Left ventricle myocardium superior (tissue), 1 donor: ENCODE results near the gene NTF3. TPM values are rescaled to one million over a fixed set of nuclear protein-coding genes. Genes with fewer than 3 reads are reported as not detected.

Source experiments
- ATAC-seq: fragments of 200-7000 bp; cut with Tn5 transposase; one replicate; pipeline ENCODE4 v1.9.1; 2020; ENCODE audit warnings: mild to moderate bottlenecking, moderate library complexity
- DNase-seq: peaks from one replicate; pipeline ENCODE4 v3.0.0-alpha.2; 2020
- intact Hi-C: fragments of 100-400 bp; cut with micrococcal nuclease; formaldehyde crosslinking; loops from one replicate; pipeline ENCODE4 v1.11.0; 2022
- total RNA-seq: library from RNA; stranded (reverse); fragmentation: NEBNext Ultra II Directional; extraction: Animal tissue kit (Norgen Biotek cat#: 25700); gene quantifications from one replicate; pipeline ENCODE4 v1.2.1, GENCODE V29; 2021
- donor health status: DM: no; HTN: yes; CAD: no; lungs with severe emphysema.

The NTF3 gene
- total RNA-seq, 1 donor from 2014 or later = 1.1 TPM

DNA sequence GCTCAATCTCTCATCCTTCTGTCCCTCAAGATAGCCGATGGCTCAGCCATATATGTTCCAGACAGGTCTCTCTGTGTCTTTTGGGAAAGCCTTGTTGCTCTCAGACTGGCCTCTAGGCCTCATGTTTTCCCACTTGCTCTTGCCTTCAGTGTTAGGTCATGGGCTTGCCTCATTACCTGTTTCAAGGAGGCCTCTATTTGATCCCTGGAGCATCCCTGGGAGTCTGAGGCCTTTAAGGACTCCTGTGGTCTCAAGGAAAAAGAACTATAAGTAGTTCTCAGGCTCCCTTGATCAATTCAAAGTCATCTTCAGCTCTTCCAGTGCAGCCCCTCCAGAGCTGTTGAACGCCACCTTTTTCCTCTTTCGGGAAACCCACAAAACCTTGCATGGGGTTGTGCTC is 47.9 kb downstream of the NTF3 start:
- intact Hi-C loops = no loop called here
- DNase-seq (no peak), ATAC-seq (no peak)

DNA sequence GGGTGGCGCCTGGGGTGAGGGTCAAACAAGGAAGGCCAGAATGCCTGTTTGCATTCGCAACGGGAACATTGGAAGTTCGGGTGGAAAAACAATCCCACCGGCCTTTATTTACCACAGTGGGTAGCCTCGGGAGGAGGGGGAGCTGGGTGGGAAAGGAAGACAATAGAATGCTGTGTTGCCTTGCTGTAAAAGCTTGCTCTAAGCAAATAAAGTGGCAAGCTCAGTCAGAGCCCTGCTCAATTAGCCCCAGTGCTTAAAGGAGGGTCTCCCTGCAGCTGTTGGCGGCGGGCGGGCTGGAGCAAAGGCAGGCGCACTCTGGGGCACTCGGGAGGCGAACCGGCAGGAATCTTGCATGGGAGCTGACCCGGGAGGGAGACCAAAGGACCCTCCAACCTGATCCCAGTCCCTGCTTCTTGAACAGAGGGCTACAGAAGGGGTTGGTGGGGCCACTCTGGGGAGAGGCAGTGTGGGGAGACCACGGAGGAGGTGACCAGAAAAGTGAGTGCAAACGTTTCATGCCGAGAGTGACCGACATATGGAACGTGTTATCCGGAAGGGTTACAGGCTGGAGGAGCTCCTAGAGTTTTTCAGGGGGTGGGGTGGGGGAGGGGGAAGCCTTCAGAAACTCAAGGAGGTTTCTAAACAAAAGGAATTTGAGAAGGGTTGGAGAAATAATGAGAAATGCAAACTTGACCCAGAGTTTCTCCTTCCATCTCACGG is 48.5 kb downstream of the NTF3 start:
- intact Hi-C loops = no loop called here
- no peak for DNase-seq
- ATAC-seq = no peak

DNA sequence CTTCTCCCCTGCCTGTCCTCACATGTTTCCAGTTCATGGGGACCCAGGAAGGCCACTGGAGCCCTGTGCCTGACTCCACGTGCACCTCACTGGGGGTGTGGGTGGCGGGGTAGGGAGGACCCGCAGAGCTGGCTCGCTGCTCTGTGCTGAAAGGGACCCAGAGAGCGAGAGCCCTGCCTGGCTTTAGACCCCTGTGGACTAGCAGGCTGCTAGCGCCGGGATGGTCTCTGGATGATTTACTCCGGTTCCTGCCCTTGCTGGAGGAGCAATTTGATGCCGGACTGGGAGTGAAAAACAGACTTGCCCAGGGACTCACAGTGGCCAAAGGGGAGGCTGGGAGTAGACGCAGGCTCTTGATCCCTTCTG is 49.0 kb downstream of the NTF3 start:
- DNase-seq (no peak), ATAC-seq (no peak)
- intact Hi-C loops = no loop called here

DNA sequence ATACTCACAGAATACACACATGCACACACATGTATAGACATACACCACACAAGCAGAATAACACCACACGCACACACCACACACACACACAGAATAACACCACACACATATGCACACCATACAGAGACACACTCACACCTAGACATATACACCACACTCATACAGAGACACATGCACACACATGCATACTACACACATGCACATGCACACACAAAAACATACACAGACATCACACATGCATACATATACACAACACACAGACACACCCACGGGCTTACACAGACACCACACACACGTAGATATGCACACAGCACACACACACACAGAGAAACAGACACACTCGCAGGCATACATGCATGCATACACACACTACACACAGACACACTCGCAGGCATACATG is 49.7 kb downstream of the NTF3 start:
- intact Hi-C loops = no loop called here
- DNase-seq (no peak), ATAC-seq (no peak)

DNA sequence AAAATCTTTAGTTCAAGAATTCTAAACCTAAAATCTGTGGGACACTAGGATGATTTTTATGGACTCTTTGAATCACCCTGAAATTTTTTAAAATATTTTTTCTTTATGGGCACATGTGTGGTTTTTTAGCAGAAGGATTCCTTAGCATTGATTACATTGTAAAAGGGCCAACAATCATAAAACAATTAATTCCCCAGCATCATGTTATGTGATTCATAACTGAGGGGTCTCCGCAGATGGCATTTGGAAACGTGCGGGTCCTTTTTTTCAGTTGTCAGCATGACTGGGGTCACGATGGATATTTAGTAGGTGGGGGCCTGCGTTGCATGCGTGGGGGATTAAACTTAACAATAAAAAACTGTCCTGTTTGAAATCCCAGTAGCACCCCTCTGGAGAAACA is 52.5 kb downstream of the NTF3 start:
- DNase-seq = no peak
- ATAC-seq = no peak
- intact Hi-C loops = no loop called here

DNA sequence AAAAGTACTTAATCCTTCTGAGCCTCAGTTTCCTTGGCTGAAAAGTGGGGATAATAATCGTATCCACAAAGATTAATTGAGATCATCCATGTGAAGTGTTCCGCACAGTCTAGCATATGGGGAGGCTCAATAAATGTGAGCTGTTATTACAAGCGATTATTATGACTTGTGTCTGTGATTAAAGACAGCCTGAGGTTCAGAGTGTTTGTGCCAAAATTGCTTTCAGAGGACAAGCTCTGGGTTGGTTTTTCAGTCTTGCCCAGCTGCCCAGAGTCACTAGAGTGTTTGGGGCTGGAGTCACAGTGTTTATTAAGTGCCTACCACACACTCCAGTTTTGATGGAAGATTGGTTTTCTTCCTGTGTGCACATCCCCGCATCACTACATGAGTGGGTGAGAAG is 53.5 kb downstream of the NTF3 start:
- intact Hi-C loops = no loop called here
- no peak for ATAC-seq
- no peak for DNase-seq

DNA sequence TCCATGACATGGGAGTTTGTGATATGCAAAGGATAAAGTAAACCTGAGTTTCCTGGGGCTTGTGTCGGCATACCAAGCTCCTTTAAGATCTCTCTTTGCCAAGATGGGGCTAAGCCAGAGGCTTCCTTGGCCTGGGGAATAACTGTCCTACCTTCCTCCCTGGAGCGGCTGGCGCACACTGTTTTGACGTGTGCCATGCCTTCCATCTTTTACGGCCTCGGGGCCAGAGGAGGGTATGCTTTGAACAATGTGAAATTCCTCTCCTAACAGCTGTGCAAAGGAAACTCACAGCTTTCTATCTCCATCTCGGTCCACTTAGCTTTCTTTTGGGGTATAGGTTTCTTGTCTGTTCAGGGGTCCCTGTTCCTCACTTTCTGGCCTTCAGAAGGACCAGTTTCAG is 55.2 kb downstream of the NTF3 start:
- ATAC-seq = no peak
- no peak for DNase-seq
- intact Hi-C loops = no loop called here

DNA sequence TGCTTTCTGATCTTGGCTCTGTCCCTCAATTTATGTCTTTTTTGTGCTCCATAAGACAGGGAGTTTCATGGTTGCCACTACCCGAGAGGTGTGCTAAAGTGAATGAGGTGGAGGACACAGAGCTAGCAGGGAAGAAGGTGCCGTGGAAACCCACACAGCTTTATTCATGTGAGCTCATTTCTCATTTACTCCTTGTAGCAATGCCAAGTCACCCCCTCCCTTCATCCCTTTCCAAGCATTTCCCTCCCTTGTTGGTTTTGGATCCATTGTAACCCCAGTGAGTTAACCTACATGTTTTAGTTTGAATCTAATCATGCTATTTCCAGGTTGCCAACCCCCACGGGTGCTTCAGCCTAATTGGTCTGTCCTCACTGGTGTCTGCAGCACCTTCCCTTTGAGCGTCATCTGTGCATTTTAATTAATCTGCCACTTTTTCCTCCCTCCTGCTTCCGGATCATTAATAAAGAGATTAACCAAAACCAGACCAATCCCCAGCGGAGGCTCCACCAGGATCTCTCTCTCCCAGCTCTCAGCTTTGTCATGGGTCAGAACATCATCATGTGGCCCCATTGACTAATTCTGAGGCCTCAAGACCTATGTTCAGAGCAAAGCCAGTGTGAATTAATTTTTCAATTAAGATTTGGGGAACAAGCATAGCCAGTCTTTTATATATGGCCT is 56.2 kb downstream of the NTF3 start:
- intact Hi-C loops = no loop called here
- ATAC-seq (peak; percentile 17), DNase-seq (no peak)

DNA sequence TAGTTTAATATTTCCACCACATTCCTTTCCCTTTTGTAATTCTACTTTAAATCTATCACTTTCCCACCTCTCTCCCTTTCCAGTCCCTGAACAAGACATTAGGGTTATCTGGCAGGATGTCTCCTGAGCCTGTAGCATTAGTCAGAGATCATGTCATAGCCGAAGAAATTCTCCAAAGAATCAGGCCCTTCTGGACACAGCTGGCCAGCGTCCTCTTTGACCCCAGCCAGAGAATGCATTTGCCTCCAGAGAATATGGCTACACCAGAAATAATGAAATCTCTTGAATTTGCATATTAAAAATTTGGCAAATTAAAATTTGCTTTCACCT is 56.7 kb downstream of the NTF3 start:
- DNase-seq = no peak
- ATAC-seq = peak; percentile 71
- intact Hi-C loops = no loop called here

DNA sequence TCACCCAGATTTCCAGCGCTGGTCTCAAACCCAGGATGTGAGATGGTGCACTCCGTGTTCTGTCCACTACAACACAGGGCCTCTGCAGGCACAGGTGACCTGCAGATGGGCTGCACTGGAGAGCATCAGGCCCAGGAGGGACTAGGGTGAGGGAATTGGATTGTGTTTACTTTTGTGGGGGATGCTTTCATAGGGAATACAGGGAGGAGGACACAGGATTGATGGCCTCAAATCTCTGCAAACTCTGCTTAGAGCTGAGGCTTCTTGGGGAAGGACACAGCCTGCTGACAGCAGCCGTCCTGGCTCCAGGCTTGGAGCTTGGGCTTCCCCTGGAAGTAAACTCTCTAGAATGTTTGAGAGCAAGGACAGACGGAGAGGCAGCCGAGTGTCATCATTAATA is 57.1 kb downstream of the NTF3 start:
- peak; percentile 15 for ATAC-seq
- DNase-seq = no peak
- intact Hi-C loops = no loop called here

DNA sequence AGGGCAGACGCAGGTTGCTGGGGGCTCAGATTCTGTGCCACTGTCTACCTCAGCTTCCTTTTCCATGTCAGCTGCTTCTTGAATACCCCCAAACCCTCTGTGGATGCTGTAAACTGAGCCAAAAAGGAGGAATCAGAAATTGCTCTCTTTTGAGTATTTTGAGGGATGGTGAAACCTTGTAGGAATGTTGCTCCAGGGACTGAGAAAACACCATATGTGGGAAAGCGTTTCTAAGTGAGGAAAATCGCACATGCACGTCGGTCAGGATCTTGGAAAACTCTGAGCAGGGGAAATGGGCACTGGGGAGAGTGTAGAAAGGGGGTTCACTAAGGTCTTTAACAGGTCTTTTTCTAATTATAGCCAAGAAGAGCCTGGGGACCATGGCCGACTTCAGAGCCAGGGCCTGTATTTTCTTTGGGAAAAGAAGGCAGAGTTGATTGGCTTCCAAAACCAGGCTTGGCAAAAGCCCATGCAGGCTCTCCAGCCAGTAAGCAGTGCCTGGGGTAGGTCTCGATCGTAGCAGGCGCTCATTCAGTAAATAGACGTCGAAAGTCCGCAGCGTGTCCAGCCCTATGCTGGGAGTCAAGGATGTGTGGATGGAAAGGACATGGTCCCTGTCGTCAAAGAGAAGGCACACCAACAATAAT is 58.0 kb downstream of the NTF3 start:
- ATAC-seq (peak; percentile 36), DNase-seq (no peak)
- intact Hi-C loops = no loop called here

DNA sequence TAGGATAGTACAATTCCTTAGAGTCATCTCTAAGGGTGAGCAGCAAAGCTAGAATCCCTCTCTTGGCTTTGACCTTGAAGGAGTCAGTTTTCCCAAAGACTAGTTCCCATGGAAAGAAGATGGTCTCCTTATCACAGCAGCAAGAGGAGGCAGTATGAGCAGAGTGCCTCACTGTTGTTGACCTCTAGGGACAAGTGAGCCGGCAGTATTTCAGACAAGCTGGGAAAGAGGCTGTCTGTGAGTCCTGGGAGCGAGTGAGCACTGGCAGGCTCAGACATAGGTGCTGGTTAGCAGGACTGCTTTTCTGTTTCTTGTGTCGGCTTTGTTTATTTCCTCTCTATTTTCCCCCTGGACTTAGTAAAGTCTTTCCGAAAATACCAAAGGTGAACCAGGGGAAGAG is 60.7 kb downstream of the NTF3 start:
- peak; percentile 45 for ATAC-seq
- intact Hi-C loops = no loop called here
- no peak for DNase-seq

DNA sequence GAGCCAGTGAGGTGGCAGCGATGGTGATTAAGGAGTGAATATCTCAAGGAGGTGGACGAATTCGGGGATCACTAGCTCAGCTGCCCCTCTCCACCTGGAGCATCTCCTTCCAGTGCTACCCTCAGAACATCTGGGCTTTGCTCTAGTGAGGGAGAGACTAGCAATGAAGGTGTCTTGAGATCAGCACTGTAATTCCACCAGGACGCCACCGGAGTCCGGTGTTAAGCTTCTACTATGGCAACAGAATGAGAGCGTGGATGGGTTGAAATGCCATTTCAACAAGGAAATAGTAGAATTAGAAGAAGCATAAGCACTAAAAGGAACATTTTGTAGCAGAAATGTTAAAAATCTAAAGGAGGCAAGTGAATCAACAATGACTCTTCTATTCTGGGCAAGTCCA is 61.1 kb downstream of the NTF3 start:
- intact Hi-C loops = no loop called here
- no peak for ATAC-seq
- no peak for DNase-seq

DNA sequence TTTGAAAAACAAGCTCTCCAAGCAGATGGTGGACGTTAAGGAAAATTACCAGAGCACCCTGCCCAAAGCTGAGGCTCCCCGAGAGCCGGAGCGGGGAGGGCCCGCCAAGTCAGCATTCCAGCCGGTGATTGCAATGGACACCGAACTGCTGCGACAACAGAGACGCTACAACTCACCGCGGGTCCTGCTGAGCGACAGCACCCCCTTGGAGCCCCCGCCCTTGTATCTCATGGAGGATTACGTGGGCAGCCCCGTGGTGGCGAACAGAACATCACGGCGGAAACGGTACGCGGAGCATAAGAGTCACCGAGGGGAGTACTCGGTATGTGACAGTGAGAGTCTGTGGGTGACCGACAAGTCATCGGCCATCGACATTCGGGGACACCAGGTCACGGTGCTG is 62.4 kb downstream of the NTF3 start:
- ATAC-seq (no peak), DNase-seq (no peak)
- intact Hi-C loops = no loop called here

DNA sequence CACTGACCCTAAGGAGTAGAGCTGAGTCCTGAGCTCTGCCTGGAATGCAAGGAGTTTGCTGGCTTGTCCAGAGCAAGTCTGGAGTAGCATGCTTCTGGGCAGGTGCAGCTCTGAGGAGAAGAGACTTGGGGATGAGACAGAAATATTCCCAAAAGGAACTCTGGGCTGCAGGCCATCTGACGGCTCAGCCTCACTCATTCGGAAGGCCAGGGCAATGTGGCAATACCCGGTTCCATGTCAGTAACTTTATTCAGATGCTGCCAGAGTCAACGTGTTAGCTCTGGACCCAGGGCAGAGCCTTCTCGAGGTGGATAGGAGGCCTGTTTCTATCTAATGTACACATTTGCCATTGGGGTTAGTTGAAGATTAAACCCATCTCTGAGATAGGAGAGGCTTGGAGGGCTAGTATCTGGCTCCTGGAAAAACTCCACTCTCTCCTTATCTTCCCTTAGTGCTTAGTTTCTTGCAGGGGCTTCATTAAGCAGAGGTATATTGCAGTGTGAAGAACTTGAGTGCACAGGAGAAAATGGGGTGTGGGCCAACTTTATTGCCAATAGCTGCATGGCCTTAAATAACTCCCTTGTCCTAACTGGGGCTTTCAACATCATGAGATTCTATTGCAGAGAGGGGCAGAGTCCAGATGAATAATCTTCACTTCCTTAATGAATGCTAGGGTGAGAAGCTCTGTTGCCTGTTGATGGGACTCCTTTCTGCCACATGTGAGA is 65.6 kb downstream of the NTF3 start:
- intact Hi-C loops = no loop called here
- DNase-seq (no peak), ATAC-seq (no peak)

DNA sequence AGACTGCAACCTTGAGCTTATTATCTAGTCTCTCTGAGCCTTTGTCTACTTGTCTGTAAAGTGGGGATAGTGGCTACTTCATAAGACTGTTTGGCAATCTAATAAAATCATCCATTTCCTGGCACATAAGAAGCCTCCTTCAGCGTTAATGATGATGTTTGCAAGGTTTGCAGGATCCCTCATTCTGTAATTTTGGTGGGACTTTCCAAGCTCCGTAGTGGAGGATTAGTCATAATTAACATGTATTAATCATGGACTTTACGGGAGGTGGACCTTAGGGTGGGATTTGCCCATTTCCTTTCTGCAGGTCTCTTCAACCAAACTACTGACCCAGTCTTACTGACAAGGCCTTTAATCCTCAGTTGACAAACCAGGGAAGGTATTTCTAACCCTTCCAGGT is 66.2 kb downstream of the NTF3 start:
- ATAC-seq (no peak), DNase-seq (no peak)
- intact Hi-C loops = no loop called here

DNA sequence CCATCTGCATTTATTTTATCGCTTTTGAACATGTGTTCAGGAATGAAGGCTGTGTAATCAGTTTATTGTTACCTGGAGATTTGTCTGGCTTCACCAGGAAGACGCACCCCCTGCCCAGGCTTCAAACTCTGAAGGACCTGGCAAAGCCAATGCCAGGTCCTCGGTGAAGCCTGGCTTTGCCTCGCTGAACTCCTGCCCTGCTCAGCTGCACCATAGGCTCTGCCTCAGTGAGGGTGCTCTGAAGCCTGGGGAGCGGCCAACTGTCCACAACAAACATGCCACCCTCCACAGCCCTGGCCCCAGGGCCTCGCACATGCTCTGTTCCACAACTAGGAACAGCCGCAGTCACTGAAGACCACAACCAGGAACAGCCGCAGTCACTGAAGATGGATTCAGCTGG is 66.9 kb downstream of the NTF3 start:
- DNase-seq (no peak), ATAC-seq (no peak)
- intact Hi-C loops = no loop called here

DNA sequence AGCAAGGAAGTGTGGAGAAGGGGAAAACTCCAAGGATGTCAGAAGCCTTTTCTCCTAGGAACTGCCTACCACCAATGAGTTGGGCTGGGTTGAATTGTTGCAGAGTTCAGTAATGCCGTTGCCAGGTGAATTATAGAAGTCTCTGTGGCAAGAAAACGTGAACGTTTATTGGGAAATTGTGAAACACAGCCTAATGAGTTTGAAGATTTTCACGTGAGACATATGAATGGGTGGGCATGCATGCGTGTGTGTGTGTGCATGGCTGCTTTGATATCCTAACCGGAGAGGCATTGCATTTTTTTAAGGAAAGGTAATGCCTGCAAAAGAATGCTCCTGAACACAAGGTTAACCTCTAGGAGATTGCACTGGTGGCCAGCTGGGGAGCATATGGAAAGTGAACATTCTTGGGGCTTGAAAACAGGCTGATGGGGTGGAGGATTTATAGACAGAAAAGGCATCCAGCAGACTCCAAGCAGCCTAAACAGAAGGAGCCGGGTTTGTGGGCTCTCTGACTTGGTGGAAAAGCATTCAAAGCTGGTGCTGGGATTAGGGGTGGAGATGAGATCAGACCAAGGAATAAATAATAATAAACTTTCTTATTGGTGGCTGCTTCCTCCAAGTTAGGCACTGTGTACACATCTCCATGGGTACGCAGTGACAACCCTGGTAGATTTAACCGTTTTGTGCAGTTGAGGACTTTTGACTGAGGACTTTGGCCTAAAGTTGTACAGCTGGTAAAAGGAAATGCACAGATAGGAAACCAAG is 67.8 kb downstream of the NTF3 start:
- intact Hi-C loops = no loop called here
- ATAC-seq = no peak
- DNase-seq = no peak

DNA sequence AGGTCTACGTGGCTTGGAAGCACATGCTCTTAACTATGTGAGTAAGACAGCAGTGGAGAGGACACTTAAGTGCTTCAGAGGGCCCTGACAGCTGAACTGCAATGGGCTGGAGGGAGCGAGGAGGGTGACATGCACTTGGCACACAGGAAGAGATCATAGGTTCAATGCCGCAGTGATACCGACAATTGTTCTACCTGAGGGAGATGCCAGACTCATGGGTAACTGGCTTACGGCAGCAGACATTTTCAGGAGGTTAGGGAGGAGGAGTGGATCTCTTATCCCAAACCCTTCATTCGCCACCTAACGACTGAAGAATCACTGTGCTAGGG is 68.4 kb downstream of the NTF3 start:
- intact Hi-C loops = no loop called here
- no peak for DNase-seq
- no peak for ATAC-seq

DNA sequence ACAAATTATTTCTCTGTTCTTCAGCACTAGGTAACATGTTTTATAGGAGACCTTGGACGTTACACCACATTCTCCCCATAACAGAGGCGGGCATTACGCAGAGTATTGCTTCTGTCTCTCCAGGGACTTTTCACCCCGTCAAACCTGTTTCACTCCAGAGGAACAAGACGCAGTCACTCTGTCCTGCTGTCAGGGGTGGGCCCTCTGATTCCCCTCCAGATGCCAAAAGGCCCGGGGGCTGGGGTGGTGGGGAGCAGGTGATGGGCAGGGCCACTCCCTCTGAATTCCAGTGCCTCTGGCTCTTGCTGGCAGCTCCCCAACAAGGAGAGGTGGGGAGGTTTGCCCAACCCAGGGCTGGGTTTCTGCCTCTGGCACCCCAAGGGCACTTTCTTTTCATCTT is 71.9 kb downstream of the NTF3 start:
- ATAC-seq (no peak), DNase-seq (no peak)
- intact Hi-C loops = no loop called here
